K562 (cell line): ENCODE results near the gene SAXO2. TPM values are rescaled to one million over a fixed set of nuclear protein-coding genes. Genes with fewer than 3 reads are reported as not detected.

ENCODE experiments used
- ATAC-seq: fragments of 200-7000 bp; cut with Tn5 transposase; 3 replicates; pipeline ENCODE4 v1.9.1; 2020; ENCODE audit warnings: moderate library complexity
- BruUV-seq: library from RNA; stranded (reverse); fragments of 400-500 nt; replicated peaks from 2 replicates; lab custom pipeline; 2021; lab: Mats Ljungman, UMichigan
- CTCF ChIA-PET: fragments of 300-600 bp; formaldehyde crosslinking; extraction: SDS; loops from one replicate; lab custom pipeline; 2021; ENCODE audit warnings: low intra/inter-chr PET ratio; lab: Yijun Ruan, JAX
- POLR2A ChIA-PET: fragments of 300-600, 350-650 bp; sonication (Branson Sonifier 250); formaldehyde crosslinking; extraction: SDS; loops from one replicate; lab custom pipeline; 2021; ENCODE audit warnings: antibody characterized with exemption, inconsistent platforms; lab: Yijun Ruan, JAX
- DNase-seq, 4 experiments: peaks; one replicate each; pipeline versions ENCODE4 v3.0.0 to v3.0.0-alpha.2; 2011 to 2018; ENCODE audit warnings: low spot score in 3 of 4, mixed read lengths in 3 of 4; ENCODE audit errors: extremely low read depth in 1 of 4
- FAIRE-seq: peaks from 2 replicates; lab custom pipeline; 2011; peaks lifted over from hg19 to GRCh38; lab: Jason Lieb, UNC
- H2AFZ ChIP-seq: 2 replicates; pipeline ENCODE4 v1.6.0; 2011; ENCODE audit warnings: low read depth, low read length, control low read depth, inconsistent platforms
- H3K27ac ChIP-seq: fragments of 200-600 bp; 3 replicates; pipeline ENCODE4 v1.8.0; 2011; ENCODE audit warnings: low read depth, mild to moderate bottlenecking, control low read depth, inconsistent platforms, low read length, moderate library complexity, mixed read lengths; ENCODE audit errors: extremely low read depth
- H3K27me3 ChIP-seq, 2 experiments: fragments of 300-600 bp in 1 of 2; 2 replicates in 1 of 2; 3 replicates in 1 of 2; pipeline versions ENCODE4 v1.6.0 to v1.8.0; 2011; ENCODE audit warnings: inconsistent platforms in 2 of 2, low read length in 2 of 2, mild to moderate bottlenecking in 1 of 2, mixed read lengths in 1 of 2, moderate library complexity in 1 of 2; ENCODE audit not compliant: control insufficient read depth in 2 of 2, insufficient read depth in 2 of 2
- H3K36me3 ChIP-seq: fragments of 300-600 bp; 3 replicates; pipeline ENCODE4 v1.8.0; 2011; ENCODE audit warnings: mild to moderate bottlenecking, low read length, inconsistent platforms; ENCODE audit not compliant: control insufficient read depth, insufficient read depth
- H3K4me1 ChIP-seq, 2 experiments: fragments of 200-600 bp in 1 of 2; replicated peaks in 1 of 2; 2 replicates in 1 of 2; 3 replicates in 1 of 2; pipeline versions ENCODE4 v1.5.1 to v1.8.0; 2011; ENCODE audit warnings: inconsistent platforms in 2 of 2, low read length in 2 of 2, mild to moderate bottlenecking in 1 of 2, mixed read lengths in 1 of 2, moderate library complexity in 1 of 2; ENCODE audit not compliant: control insufficient read depth in 2 of 2, insufficient read depth in 2 of 2
- H3K4me2 ChIP-seq: 2 replicates; pipeline ENCODE4 v1.6.1; 2011; ENCODE audit warnings: low read length, control low read depth, inconsistent platforms, mixed read lengths; ENCODE audit not compliant: insufficient read depth
- H3K4me3 ChIP-seq: fragments of 200-600 bp; sonication (generic), shearing (Covaris generic); 2 replicates; pipeline ENCODE4 v1.5.1; 2016; ENCODE audit warnings: control low read depth, inconsistent platforms
- H3K79me2 ChIP-seq: fragments of 200-600 bp; 3 replicates; pipeline ENCODE4 v1.8.0; 2011; ENCODE audit warnings: low read length, inconsistent platforms; ENCODE audit not compliant: control insufficient read depth, insufficient read depth
- H3K9ac ChIP-seq, 2 experiments: 2 replicates each; pipeline versions ENCODE4 v1.6.0 to v1.6.1; 2011; ENCODE audit warnings: low read depth in 2 of 2, low read length in 2 of 2, control low read depth in 1 of 2, inconsistent platforms in 1 of 2, mild to moderate bottlenecking in 1 of 2, mixed read lengths in 1 of 2; ENCODE audit not compliant: insufficient read depth in 1 of 2
- H3K9me1 ChIP-seq: one replicate; pipeline ENCODE4 v1.6.0; 2011; ENCODE audit warnings: inconsistent platforms, mild to moderate bottlenecking, low read length, moderate library complexity; ENCODE audit not compliant: control insufficient read depth, insufficient read depth
- H3K9me3 ChIP-seq: replicated peaks from 2 replicates; pipeline ENCODE4 v1.5.1; 2011; ENCODE audit warnings: low read depth, low read length, inconsistent platforms; ENCODE audit not compliant: control insufficient read depth, insufficient read depth
- H4K20me1 ChIP-seq: replicated peaks from 2 replicates; pipeline ENCODE4 v1.6.1; 2011; ENCODE audit warnings: low read length, inconsistent platforms, mixed read lengths; ENCODE audit not compliant: control insufficient read depth, insufficient read depth
- CHD4 ChIP-seq: fragments of 200-600 bp; sonication (generic); IDR thresholded peaks from 3 replicates; pipeline ENCODE4 v1.6.1; 2012; ENCODE audit warnings: low read depth, mild to moderate bottlenecking, mixed read lengths, low read length, inconsistent platforms; ENCODE audit not compliant: insufficient read depth, insufficient replicate concordance, poor library complexity, severe bottlenecking
- SUPT5H ChIP-seq: fragments of 450-650 bp; IDR thresholded peaks from 2 replicates; pipeline ENCODE4 v1.6.1; 2016
- WGBS: fragments of 100-300 bp; shearing (Covaris generic); methylation state at CpG from one replicate; pipeline ENCODE4 v1.1.6; 2016; ENCODE audit warnings: low coverage, mixed read lengths; ENCODE audit not compliant: insufficient coverage; ENCODE audit errors: missing lambda C conversion rate; 5-methylcytosine and 5-hydroxymethylcytosine counted together
- in situ Hi-C: fragments of 300-500 bp; cut with MboI; formaldehyde crosslinking; loops from 4 replicates; pipeline ENCODE4 v1.15.0; 2018; ENCODE audit warnings: inconsistent platforms, mixed read lengths
- intact Hi-C: fragments of 100-400 bp; cut with micrococcal nuclease; formaldehyde crosslinking; loops from 2 replicates; pipeline ENCODE4 v1.14.2; 2022
- polyA plus RNA-seq, 8 experiments: library from polyadenylated mRNA; depleted of rRNA in 4 of 8; stranded (reverse) in 5 of 8; unstranded in 3 of 8; fragments of >200 nt; fragmentation: Nextera tagmentation in 2 of 8; fragmentation: Illumina TruSeq in 1 of 8; extraction: Ambion mirVana in 2 of 8; extraction: Trizol in 1 of 8; gene quantifications; 2 replicates each; pipeline versions ENCODE4 v1.2.1 to v1.2.3, GENCODE V29; 2011 to 2014; ENCODE audit warnings: inconsistent platforms in 1 of 8, missing spikeins in 1 of 8
- total RNA-seq, 7 experiments: library from RNA; depleted of rRNA in 6 of 7; stranded (reverse); fragments of >200 nt in 6 of 7; fragmentation: Illumina TruSeq in 2 of 7; extraction: Trizol in 2 of 7; gene quantifications; 2 replicates each; pipeline versions ENCODE4 v1.2.1 to v1.2.3, GENCODE V29; 2011 to 2021; ENCODE audit warnings: low replicate concordance in 1 of 7
- TF ChIP-seq, protein P1 (sequence below): fragments of 450-650 bp; conservative IDR thresholded peaks from 2 replicates; pipeline ENCODE4 v1.6.1; 2016; ENCODE audit warnings: missing genetic modification characterization, low read depth, mild to moderate bottlenecking, missing compliant biosample characterization, moderate library complexity
- TF ChIP-seq, protein P2 (sequence below): sonication (generic); formaldehyde crosslinking; IDR thresholded peaks from 2 replicates; pipeline ENCODE4 v1.8.0; 2022; ENCODE audit warnings: missing genetic modification reagents, mild to moderate bottlenecking, borderline replicate concordance
- TF ChIP-seq, protein P3 (sequence below): IDR thresholded peaks from 3 replicates; pipeline ENCODE4 v1.6.1; 2011; ENCODE audit warnings: borderline replicate concordance, mild to moderate bottlenecking; ENCODE audit not compliant: insufficient read length, insufficient read depth
- TF ChIP-seq, protein P4 (sequence below): conservative IDR thresholded peaks from 2 replicates; pipeline ENCODE4 v1.6.1; 2011; ENCODE audit warnings: low read depth, mild to moderate bottlenecking, low read length; ENCODE audit not compliant: control insufficient read depth

SAXO2 gene
- total and polyA plus RNA-seq, 9 of the 15 experiments (the other 6 are each of a cell fraction or from before 2014, with no cell fraction given), result 3.1 to 14.2 (median 8.2) TPM

DNA sequence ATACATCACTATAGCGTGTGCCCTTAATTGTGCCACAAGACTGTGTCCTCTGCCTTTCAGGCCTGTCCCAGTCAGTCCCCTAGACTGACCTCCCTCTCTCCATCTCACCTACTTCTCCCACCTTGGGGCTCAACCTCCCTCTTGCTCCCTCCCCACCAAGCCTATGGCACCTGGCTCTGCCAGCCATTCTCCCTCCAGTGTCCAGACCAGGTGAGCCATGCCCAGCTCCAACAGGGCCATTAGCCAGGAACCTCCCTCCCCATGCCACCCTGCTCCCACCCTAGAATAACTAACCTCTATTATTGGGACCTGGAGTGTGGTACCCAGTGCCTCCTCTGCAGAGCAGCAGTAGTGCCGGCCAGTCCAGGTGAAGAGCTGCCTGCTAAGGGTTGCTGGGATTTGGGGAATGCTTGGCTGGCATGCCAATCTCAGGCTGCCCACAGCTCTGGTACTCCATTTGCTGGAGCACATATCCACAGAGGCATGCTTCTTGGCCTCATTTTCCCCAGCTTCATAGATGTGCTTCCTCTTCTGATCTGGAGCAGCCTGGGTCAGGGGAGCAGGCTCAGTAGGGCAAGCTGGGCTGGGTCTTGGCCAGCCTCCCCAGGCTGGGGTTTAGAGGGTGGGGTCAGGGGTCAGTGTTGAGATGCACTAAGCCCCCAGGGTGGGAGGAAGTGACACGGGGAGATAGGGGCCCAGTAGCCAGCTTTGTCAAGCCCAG is 38.8 kb downstream of the SAXO2 start (continued):
- TF ChIP-seq, protein P1, sequence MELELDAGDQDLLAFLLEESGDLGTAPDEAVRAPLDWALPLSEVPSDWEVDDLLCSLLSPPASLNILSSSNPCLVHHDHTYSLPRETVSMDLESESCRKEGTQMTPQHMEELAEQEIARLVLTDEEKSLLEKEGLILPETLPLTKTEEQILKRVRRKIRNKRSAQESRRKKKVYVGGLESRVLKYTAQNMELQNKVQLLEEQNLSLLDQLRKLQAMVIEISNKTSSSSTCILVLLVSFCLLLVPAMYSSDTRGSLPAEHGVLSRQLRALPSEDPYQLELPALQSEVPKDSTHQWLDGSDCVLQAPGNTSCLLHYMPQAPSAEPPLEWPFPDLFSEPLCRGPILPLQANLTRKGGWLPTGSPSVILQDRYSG (tag), result no peak
- TF ChIP-seq, protein P2, sequence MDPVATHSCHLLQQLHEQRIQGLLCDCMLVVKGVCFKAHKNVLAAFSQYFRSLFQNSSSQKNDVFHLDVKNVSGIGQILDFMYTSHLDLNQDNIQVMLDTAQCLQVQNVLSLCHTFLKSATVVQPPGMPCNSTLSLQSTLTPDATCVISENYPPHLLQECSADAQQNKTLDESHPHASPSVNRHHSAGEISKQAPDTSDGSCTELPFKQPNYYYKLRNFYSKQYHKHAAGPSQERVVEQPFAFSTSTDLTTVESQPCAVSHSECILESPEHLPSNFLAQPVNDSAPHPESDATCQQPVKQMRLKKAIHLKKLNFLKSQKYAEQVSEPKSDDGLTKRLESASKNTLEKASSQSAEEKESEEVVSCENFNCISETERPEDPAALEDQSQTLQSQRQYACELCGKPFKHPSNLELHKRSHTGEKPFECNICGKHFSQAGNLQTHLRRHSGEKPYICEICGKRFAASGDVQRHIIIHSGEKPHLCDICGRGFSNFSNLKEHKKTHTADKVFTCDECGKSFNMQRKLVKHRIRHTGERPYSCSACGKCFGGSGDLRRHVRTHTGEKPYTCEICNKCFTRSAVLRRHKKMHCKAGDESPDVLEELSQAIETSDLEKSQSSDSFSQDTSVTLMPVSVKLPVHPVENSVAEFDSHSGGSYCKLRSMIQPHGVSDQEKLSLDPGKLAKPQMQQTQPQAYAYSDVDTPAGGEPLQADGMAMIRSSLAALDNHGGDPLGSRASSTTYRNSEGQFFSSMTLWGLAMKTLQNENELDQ (CRISPR knock-in tag), result no peak
- TF ChIP-seq SUPT5H, result no peak

DNA sequence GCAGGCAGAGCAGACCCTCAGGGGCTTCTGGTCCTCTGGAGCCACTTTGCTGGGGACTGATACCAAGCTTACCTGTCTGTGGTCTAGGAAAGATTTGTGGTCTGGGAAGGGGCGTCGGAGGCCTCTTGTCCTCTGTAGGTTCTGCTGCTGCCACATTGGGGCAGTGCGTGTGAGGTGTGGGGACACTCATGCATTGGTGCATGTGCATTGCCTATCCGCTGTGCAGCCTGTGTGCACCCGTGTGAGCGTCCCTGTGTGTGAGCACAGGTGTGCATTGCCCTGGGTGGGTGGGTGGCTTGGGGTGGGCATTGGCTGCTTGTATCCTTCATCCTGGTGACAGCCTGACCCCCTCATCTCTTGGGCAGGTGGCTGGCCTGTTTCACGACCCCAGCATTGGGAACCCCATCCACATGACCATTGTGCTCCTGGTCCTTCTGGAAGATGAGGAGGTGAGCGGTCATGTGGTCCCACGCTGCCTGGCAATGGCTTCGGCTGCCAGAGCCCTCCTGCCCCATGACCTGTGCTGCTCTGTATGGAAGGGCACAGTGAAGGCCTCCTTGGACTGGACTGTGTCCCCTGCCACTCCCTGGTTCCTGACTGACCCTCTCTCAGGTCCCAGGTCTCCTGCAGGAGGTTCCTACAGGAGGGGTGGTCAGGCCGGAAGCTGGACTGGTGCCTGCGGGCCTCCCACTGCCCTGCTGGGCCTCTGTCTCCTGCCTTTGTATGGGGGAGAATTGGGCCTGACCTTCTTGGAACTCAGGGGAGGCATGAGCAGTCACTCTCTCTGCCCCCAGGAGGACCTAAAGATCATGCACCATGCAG is 41.5 kb downstream of the SAXO2 start:
- H3K9me3 ChIP-seq, result no peaks in the 10 kb centered on the region
- no peak overlapping the region for H3K4me2 ChIP-seq
- H2AFZ ChIP-seq, result no peak overlapping the region
- FAIRE-seq, result no peak
- H3K36me3 ChIP-seq, result no peaks in the 10 kb centered on the region
- H3K79me2 ChIP-seq, result no peaks in the 10 kb centered on the region
- H3K4me3 ChIP-seq, result no peak overlapping the region
- ATAC-seq, result no peak
- TF ChIP-seq, protein P3, sequence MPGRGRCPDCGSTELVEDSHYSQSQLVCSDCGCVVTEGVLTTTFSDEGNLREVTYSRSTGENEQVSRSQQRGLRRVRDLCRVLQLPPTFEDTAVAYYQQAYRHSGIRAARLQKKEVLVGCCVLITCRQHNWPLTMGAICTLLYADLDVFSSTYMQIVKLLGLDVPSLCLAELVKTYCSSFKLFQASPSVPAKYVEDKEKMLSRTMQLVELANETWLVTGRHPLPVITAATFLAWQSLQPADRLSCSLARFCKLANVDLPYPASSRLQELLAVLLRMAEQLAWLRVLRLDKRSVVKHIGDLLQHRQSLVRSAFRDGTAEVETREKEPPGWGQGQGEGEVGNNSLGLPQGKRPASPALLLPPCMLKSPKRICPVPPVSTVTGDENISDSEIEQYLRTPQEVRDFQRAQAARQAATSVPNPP, result no peak
- no peak for TF ChIP-seq CHD4
- TF ChIP-seq, protein P4, sequence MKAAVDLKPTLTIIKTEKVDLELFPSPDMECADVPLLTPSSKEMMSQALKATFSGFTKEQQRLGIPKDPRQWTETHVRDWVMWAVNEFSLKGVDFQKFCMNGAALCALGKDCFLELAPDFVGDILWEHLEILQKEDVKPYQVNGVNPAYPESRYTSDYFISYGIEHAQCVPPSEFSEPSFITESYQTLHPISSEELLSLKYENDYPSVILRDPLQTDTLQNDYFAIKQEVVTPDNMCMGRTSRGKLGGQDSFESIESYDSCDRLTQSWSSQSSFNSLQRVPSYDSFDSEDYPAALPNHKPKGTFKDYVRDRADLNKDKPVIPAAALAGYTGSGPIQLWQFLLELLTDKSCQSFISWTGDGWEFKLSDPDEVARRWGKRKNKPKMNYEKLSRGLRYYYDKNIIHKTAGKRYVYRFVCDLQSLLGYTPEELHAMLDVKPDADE, result no peak
- H3K9me1 ChIP-seq, result no peaks in the 10 kb centered on the region
- peaks cover 3 to 4% of the 10 kb centered on the region in 2 experiments; a peak in 2 of 5 replicates for H3K4me1 ChIP-seq
- CTCF ChIA-PET, result no interaction called here
- H3K9ac ChIP-seq, result no peak overlapping the region
- intact Hi-C loops, result no loop called here
- DNase-seq, result no peak
- POLR2A ChIA-PET, result no interaction called here
- BruUV-seq, result no TSS peak
- no peak overlapping the region for H3K27ac ChIP-seq
- peaks cover 3 to 15% of the 10 kb centered on the region in 2 experiments; a peak in 2 of 5 replicates for H3K27me3 ChIP-seq
- WGBS, result 31% methylated on average over 11 of the region's 12 CpGs
- H4K20me1 ChIP-seq, result no peaks in the 10 kb centered on the region
- in situ Hi-C loops, result no loop called here
